IMR-90 (cell line): ENCODE measurements around the gene WDCP. TPM values are rescaled to one million over a fixed set of nuclear protein-coding genes. Genes with fewer than 3 reads are reported as not detected.

ENCODE experiments used
- ATAC-seq: fragments of 200-7000 bp; cut with Tn5 transposase; 2 replicates; pipeline ENCODE4 v1.9.1; 2020; ENCODE audit warnings: low read depth, mild to moderate bottlenecking, moderate library complexity
- Bru-seq: library from RNA; stranded (reverse); fragments of 400-500 nt; gene quantifications from one replicate; lab custom pipeline; 2021; lab: Mats Ljungman, UMichigan
- BruChase-seq, 2 experiments: library from RNA; stranded (reverse); fragments of 400-500 nt; gene quantifications; one replicate each; lab custom pipeline; 2021; lab: Mats Ljungman, UMichigan
- BruUV-seq: library from RNA; stranded (reverse); fragments of 400-500 nt; replicated peaks from 2 replicates; lab custom pipeline; 2021; lab: Mats Ljungman, UMichigan
- CTCF ChIA-PET: fragments of 300-600 bp; formaldehyde crosslinking; extraction: SDS; loops from one replicate; lab custom pipeline; 2021; ENCODE audit warnings: antibody characterized with exemption; lab: Yijun Ruan, JAX
- POLR2A ChIA-PET: fragments of 300-600 bp; sonication (Branson Sonifier 250); formaldehyde crosslinking; loops from one replicate; lab custom pipeline; 2022; ENCODE audit warnings: antibody characterized with exemption; ENCODE audit not compliant: unreplicated experiment; lab: Charles Lee
- DNase-seq: peaks from one replicate; pipeline ENCODE4 v3.0.0; 2013
- H2AFZ ChIP-seq: replicated peaks from 2 replicates; pipeline ENCODE3; 2013; ENCODE audit warnings: low read length, mild to moderate bottlenecking; ENCODE audit not compliant: poor library complexity
- H2AK5ac ChIP-seq: 2 replicates; pipeline ENCODE4 v1.6.1; 2013; ENCODE audit warnings: low read depth, low read length, inconsistent platforms
- H2AK9ac ChIP-seq: replicated peaks from 2 replicates; pipeline ENCODE3; 2013; ENCODE audit warnings: mild to moderate bottlenecking, low read depth, low read length, moderate library complexity; ENCODE audit not compliant: poor library complexity
- H2BK120ac ChIP-seq: 2 replicates; pipeline ENCODE4 v1.6.1; 2013; ENCODE audit warnings: low read depth, low read length, inconsistent platforms
- H2BK15ac ChIP-seq: 3 replicates; pipeline ENCODE4 v1.6.1; 2013; ENCODE audit warnings: low read depth, low read length, inconsistent platforms
- H2BK20ac ChIP-seq: 2 replicates; pipeline ENCODE4 v1.6.1; 2013; ENCODE audit warnings: low read depth, mild to moderate bottlenecking, inconsistent platforms, low read length, moderate library complexity
- H2BK5ac ChIP-seq: 2 replicates; pipeline ENCODE4 v1.6.1; 2013; ENCODE audit warnings: mild to moderate bottlenecking, low read depth, low read length, inconsistent platforms; ENCODE audit not compliant: poor library complexity, severe bottlenecking
- H3K14ac ChIP-seq: replicated peaks from 2 replicates; pipeline ENCODE4 v1.6.1; 2013; ENCODE audit warnings: low read depth, low read length, inconsistent platforms
- H3K18ac ChIP-seq: 2 replicates; pipeline ENCODE4 v1.6.1; 2013; ENCODE audit warnings: low read depth, low read length, control low read depth
- H3K23ac ChIP-seq: 2 replicates; pipeline ENCODE4 v1.6.1; 2013; ENCODE audit warnings: low read depth, low read length, inconsistent platforms
- H3K27ac ChIP-seq: 2 replicates; pipeline ENCODE4 v1.5.1; 2013; ENCODE audit warnings: mild to moderate bottlenecking, control low read depth, low read length; ENCODE audit not compliant: insufficient read depth
- H3K27me3 ChIP-seq: 2 replicates; pipeline ENCODE4 v1.6.1; 2013; ENCODE audit warnings: low read length; ENCODE audit not compliant: control insufficient read depth, insufficient read depth
- H3K36me3 ChIP-seq: 2 replicates; pipeline ENCODE4 v1.6.1; 2013; ENCODE audit warnings: low read length, mixed read lengths; ENCODE audit not compliant: control insufficient read depth, insufficient read depth
- H3K4ac ChIP-seq: 2 replicates; pipeline ENCODE4 v1.6.1; 2013; ENCODE audit warnings: low read depth, low read length, inconsistent platforms
- H3K4me1 ChIP-seq: 2 replicates; pipeline ENCODE4 v1.6.1; 2013; ENCODE audit warnings: low read length, mixed read lengths; ENCODE audit not compliant: control insufficient read depth, insufficient read depth
- H3K4me2 ChIP-seq: 2 replicates; pipeline ENCODE4 v1.6.1; 2013; ENCODE audit warnings: low read depth, mild to moderate bottlenecking, control low read depth, low read length, moderate library complexity
- H3K4me3 ChIP-seq: 2 replicates; pipeline ENCODE4 v1.5.1; 2013; ENCODE audit warnings: low read depth, mild to moderate bottlenecking, control low read depth, low read length, moderate library complexity; ENCODE audit not compliant: insufficient read depth
- H3K56ac ChIP-seq: 2 replicates; pipeline ENCODE4 v1.6.1; 2013; ENCODE audit warnings: low read length, inconsistent platforms; ENCODE audit not compliant: insufficient read depth; ENCODE audit errors: extremely low read depth
- H3K79me1 ChIP-seq, 2 experiments: 2 replicates each; pipeline ENCODE4 v1.6.1; 2013; ENCODE audit warnings: low read length in 2 of 2, inconsistent platforms in 1 of 2, low read depth in 1 of 2
- H3K9ac ChIP-seq: 2 replicates; pipeline ENCODE4 v1.6.1; 2013; ENCODE audit warnings: low read depth, low read length, control low read depth
- H3K9me1 ChIP-seq: 2 replicates; pipeline ENCODE4 v1.6.1; 2013; ENCODE audit warnings: low read length, inconsistent platforms; ENCODE audit not compliant: insufficient read depth
- H3K9me3 ChIP-seq: 2 replicates; pipeline ENCODE4 v1.6.1; 2013; ENCODE audit warnings: low read length; ENCODE audit not compliant: control insufficient read depth, insufficient read depth
- H4K20me1 ChIP-seq: 2 replicates; pipeline ENCODE4 v1.6.1; 2013; ENCODE audit warnings: low read length, inconsistent platforms; ENCODE audit not compliant: insufficient read depth
- H4K5ac ChIP-seq: 2 replicates; pipeline ENCODE4 v1.6.1; 2013; ENCODE audit warnings: mild to moderate bottlenecking, low read depth, low read length, control low read depth
- H4K8ac ChIP-seq, 2 experiments: 2 replicates each; pipeline ENCODE4 v1.6.1; 2013; ENCODE audit warnings: low read depth in 2 of 2, low read length in 2 of 2, control low read depth in 1 of 2, inconsistent platforms in 1 of 2
- H4K91ac ChIP-seq: 2 replicates; pipeline ENCODE4 v1.6.1; 2013; ENCODE audit warnings: low read depth, low read length, inconsistent platforms; ENCODE audit not compliant: insufficient read depth
- CEBPB ChIP-seq: IDR thresholded peaks from 2 replicates; pipeline ENCODE4 v1.6.1; 2012; ENCODE audit warnings: low read depth, low read length, improper control_type of control experiment
- CHD1 ChIP-seq: IDR thresholded peaks from 2 replicates; pipeline ENCODE4 v1.6.1; 2012; ENCODE audit warnings: low read depth, low read length, improper control_type of control experiment
- MAFK ChIP-seq: IDR thresholded peaks from 2 replicates; pipeline ENCODE4 v1.6.1; 2012; ENCODE audit warnings: low read depth, low read length, improper control_type of control experiment
- NFE2L2 ChIP-seq: fragments of 150-350 bp; IDR thresholded peaks from 2 replicates; pipeline ENCODE4 v1.6.1; 2016; ENCODE audit warnings: low read depth, mild to moderate bottlenecking, low read length
- POLR2A ChIP-seq: IDR thresholded peaks from 2 replicates; pipeline ENCODE4 v1.6.1; 2012; ENCODE audit warnings: mild to moderate bottlenecking, low read depth, low read length
- RAD21 ChIP-seq: IDR thresholded peaks from 2 replicates; pipeline ENCODE4 v1.6.1; 2012; ENCODE audit warnings: low read length, improper control_type of control experiment
- RCOR1 ChIP-seq: IDR thresholded peaks from 2 replicates; pipeline ENCODE4 v1.6.1; 2012; ENCODE audit warnings: mild to moderate bottlenecking, low read length, improper control_type of control experiment; ENCODE audit not compliant: insufficient replicate concordance
- RFX5 ChIP-seq: IDR thresholded peaks from 2 replicates; pipeline ENCODE4 v1.8.0; 2012; ENCODE audit warnings: low read depth, mild to moderate bottlenecking, low read length, moderate library complexity
- WGBS, 2 experiments: methylation state at CpG; one replicate each; pipeline versions ENCODE4 v1.1.5 to v1.1.7; 2013; ENCODE audit warnings: missing lambda C conversion rate in 2 of 2; ENCODE audit not compliant: insufficient read length in 1 of 2; ENCODE audit errors: extremely low coverage in 2 of 2; 5-methylcytosine and 5-hydroxymethylcytosine counted together
- dilution Hi-C: fragments of 300-500 bp; cut with HindIII; formaldehyde crosslinking; loops from one replicate; pipeline ENCODE4 v1.14.3; 2018; ENCODE audit warnings: low sequenced_read_pairs; ENCODE audit not compliant: unreplicated experiment
- in situ Hi-C: fragments of 300-500 bp; cut with MboI; formaldehyde crosslinking; loops from 3 replicates; pipeline ENCODE4 v1.14.3; 2019; ENCODE audit warnings: low sequenced_read_pairs, inconsistent platforms, mixed read lengths
- intact Hi-C: fragments of 100-400 bp; cut with micrococcal nuclease; formaldehyde crosslinking; loops from 2 replicates; pipeline ENCODE4 v1.10.0; 2022
- long read RNA-seq: library from polyadenylated mRNA; unstranded; transcript quantifications from one replicate; pipeline ENCODE4 v2.0.0, GENCODE V29; 2021; ENCODE audit not compliant: unreplicated experiment
- polyA plus RNA-seq, 3 experiments: library from polyadenylated mRNA; depleted of rRNA; stranded (reverse); fragments of >200 nt; gene quantifications; 2 replicates each; pipeline ENCODE4 v1.2.3, GENCODE V29; 2012; ENCODE audit warnings: low replicate concordance in 1 of 3
- total RNA-seq: library from RNA; depleted of rRNA; stranded (reverse); fragments of >200 nt; gene quantifications from 2 replicates; pipeline ENCODE4 v1.2.3, GENCODE V29; 2012; rRNA removed
- TF ChIP-seq, protein P1 (sequence below): fragments of 150-350 bp; IDR thresholded peaks from 2 replicates; pipeline ENCODE4 v1.6.1; 2016; ENCODE audit warnings: low read depth, mild to moderate bottlenecking, low read length, moderate library complexity, borderline replicate concordance

The WDCP gene, protein sequence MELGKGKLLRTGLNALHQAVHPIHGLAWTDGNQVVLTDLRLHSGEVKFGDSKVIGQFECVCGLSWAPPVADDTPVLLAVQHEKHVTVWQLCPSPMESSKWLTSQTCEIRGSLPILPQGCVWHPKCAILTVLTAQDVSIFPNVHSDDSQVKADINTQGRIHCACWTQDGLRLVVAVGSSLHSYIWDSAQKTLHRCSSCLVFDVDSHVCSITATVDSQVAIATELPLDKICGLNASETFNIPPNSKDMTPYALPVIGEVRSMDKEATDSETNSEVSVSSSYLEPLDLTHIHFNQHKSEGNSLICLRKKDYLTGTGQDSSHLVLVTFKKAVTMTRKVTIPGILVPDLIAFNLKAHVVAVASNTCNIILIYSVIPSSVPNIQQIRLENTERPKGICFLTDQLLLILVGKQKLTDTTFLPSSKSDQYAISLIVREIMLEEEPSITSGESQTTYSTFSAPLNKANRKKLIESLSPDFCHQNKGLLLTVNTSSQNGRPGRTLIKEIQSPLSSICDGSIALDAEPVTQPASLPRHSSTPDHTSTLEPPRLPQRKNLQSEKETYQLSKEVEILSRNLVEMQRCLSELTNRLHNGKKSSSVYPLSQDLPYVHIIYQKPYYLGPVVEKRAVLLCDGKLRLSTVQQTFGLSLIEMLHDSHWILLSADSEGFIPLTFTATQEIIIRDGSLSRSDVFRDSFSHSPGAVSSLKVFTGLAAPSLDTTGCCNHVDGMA
- total RNA-seq: 18.6 and 21.7 TPM in 2 replicates
- polyA plus RNA-seq (2012; rRNA removed): 5.4 and 6.8 TPM in 2 replicates
- 1.9 and 2.9 TPM in 2 replicates for polyA plus RNA-seq (2012; cell fraction: cytosol; rRNA removed)
- 2.7 and 9.0 TPM in 2 replicates for polyA plus RNA-seq (2012; cell fraction: nucleus; rRNA removed; ENCODE audit: low replicate concordance)
- percentile 45 among the genes with signal in this experiment for Bru-seq, nascent RNA
- percentile 51 among the genes with signal in this experiment for BruChase-seq, experiment 1, labeled RNA remaining after a 6-hour chase
- BruChase-seq, experiment 2, labeled RNA remaining after a 2-hour chase: percentile 57 among the genes with signal in this experiment
- long read RNA-seq, transcript WDCP-201 (4 exons, 3,817 nt): major isoform, 8 of 10 reads
- long read RNA-seq, partial matches to known transcripts: 1 of 10 reads
- long read RNA-seq, other reads (novel, unspliced or antisense): 1 of 10 reads

DNA sequence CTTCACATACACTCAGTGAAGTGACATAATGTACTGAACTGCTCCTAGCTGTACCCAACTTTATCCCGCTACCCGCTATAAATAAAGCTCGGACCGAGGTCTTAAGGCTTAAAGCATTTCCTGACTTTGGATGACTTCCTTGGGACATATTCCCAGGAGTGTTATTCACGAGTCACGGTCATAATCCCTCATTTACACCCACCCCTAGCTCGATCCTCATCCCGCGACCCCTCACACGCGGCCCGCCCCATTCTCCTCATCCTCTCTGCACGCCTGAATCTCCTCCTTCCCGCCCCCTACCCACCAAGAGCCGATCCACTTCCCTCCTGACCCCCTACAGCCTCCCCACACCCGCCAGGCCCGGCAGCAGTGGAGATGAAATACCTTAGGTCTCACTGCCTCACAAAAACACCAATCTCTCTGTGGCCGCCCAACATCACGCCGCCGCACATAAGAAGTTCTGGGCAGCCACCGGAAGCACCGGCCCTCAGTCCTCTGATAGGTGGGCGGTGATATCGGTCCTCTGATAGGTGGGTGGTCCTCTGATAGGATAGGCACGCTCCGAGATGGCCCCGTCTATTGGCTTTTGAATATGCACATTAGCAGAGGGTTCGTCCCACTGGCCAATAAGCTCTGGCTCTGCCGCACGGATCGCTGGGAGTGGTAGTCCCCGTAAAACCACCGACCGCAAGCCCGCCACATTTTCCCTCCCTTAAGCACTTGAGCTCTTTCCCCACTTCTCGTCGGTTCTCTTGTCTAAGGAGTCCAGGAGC lies at the start of gene WDCP:
Gene WDCP (minus strand): TSS at position 462 of the 773 bp plus-strand sequence. CDS start 7,897 bp downstream, outside the sequence.
- dilution Hi-C loops (no loop called here), in situ Hi-C loops (no loop called here), intact Hi-C loops (loop anchor here (10.0 kb wide), 1 partner anchor 102 kb away; the partner anchor contains the start of gene UBXN2A)
- no peaks in the 10 kb centered on the region for H3K9me3 ChIP-seq
- no peak within 1 kb of the TSS for H2BK20ac ChIP-seq
- peak within 1 kb of the TSS; percentile 73 for H3K4me3 ChIP-seq
- peaks cover 8% of the 10 kb centered on the region for H3K9me1 ChIP-seq
- peak within 1 kb of the TSS; percentile 94 to 97 for H4K8ac ChIP-seq
- peak within 1 kb of the TSS; percentile 63 for H3K9ac ChIP-seq
- ChIA-PET CTCF (interaction anchor here (0.6 to 1.1 kb wide), 2 partner anchors 12 to 64 kb away, joined by 3 to 4 read pairs; no protein-coding TSS in a partner anchor), POLR2A (interaction anchor here (0.6 to 1.5 kb wide), 4 partner anchors 9 to 59 kb away, joined by 3 to 6 read pairs (median 4); no protein-coding TSS in a partner anchor)
- peak within 1 kb of the TSS; percentile 57 for H2BK5ac ChIP-seq
- H4K20me1 ChIP-seq: no peaks in the 10 kb centered on the region
- H3K4me1 ChIP-seq: no peaks in the 10 kb centered on the region
- ATAC-seq: peak; percentile 98
- peak within 1 kb of the TSS; percentile 67 for H3K56ac ChIP-seq
- H2AK5ac ChIP-seq: peak within 1 kb of the TSS; percentile 66
- no peak within 1 kb of the TSS; the same call in 1 of the 2 replicates for H3K18ac ChIP-seq
- BruUV-seq: no TSS peak
- H2BK15ac ChIP-seq: peak within 1 kb of the TSS; percentile 56; the same call in 2 of the 3 replicates
- H3K36me3 ChIP-seq: no peaks in the 10 kb centered on the region
- H2AFZ ChIP-seq: peak within 1 kb of the TSS; percentile 97
- WGBS, 2 experiments: 0% methylated on average over 14 of the region's 38 CpGs; no CpG with 5 or more reads in 1 of the 2 experiments
- H2BK120ac ChIP-seq: peak within 1 kb of the TSS; percentile 35; the same call in 1 of the 2 replicates
- peak within 1 kb of the TSS; percentile 23; the same call in 1 of the 2 replicates for H4K91ac ChIP-seq
- peaks cover 10 to 21% of the 10 kb centered on the region in 2 experiments; a peak in 3 of 4 replicates for H3K79me1 ChIP-seq
- H3K14ac ChIP-seq: peak within 1 kb of the TSS; percentile 85
- peak within 1 kb of the TSS; percentile 72 for H4K5ac ChIP-seq
- no peaks in the 10 kb centered on the region for H3K27me3 ChIP-seq
- DNase-seq: peak; percentile 99
- peak within 1 kb of the TSS; percentile 84 for H3K4ac ChIP-seq
- H3K23ac ChIP-seq: peak within 1 kb of the TSS; percentile 93; the same call in 1 of the 2 replicates
- H3K4me2 ChIP-seq: peak within 1 kb of the TSS; percentile 64
- H2AK9ac ChIP-seq: peak within 1 kb of the TSS; percentile 92
- peak within 1 kb of the TSS; percentile 61 for H3K27ac ChIP-seq
- no peak for TF ChIP-seq CHD1
- TF ChIP-seq CEBPB: no peak
- TF ChIP-seq MAFK: no peak
- TF ChIP-seq, protein P1, sequence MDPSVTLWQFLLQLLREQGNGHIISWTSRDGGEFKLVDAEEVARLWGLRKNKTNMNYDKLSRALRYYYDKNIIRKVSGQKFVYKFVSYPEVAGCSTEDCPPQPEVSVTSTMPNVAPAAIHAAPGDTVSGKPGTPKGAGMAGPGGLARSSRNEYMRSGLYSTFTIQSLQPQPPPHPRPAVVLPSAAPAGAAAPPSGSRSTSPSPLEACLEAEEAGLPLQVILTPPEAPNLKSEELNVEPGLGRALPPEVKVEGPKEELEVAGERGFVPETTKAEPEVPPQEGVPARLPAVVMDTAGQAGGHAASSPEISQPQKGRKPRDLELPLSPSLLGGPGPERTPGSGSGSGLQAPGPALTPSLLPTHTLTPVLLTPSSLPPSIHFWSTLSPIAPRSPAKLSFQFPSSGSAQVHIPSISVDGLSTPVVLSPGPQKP: no peak
- TF ChIP-seq NFE2L2: no peak
- TF ChIP-seq RAD21: no peak
- no peak for TF ChIP-seq RCOR1
- no peak for TF ChIP-seq RFX5
- peak; percentile 79 for TF ChIP-seq POLR2A
